Pancreas (tissue), 10 donors: Measurements from ENCODE around the gene MAMDC4. TPM values are rescaled to one million over a fixed set of nuclear protein-coding genes. Genes with fewer than 3 reads are reported as not detected.

ENCODE experiments used
- ATAC-seq, 4 donors: fragments of 200-7000 bp; cut with Tn5 transposase; one replicate each; pipeline versions ENCODE4 v1.8.0 to v1.9.1; 2020; ENCODE audit warnings: mild to moderate bottlenecking in 4 of 4, moderate library complexity in 4 of 4
- DNase-seq, 6 donors: peaks; one replicate each; pipeline ENCODE4 v3.0.0-alpha.2; 2020
- FAIRE-seq: peaks from 2 replicates; lab custom pipeline; 2012; peaks lifted over from hg19 to GRCh38; lab: Jason Lieb, UNC
- H3K27ac ChIP-seq, 4 donors: fragments of 200-600 bp; sonication (generic); 1 replicate in 3 of 4; 2 replicates in 1 of 4; pipeline versions ENCODE4 v1.5.0 to v1.8.0; 2020
- H3K27me3 ChIP-seq, 4 donors: fragments of 200-600 bp; one replicate each; pipeline ENCODE4 v1.8.0; 2021
- H3K36me3 ChIP-seq, 3 donors: fragments of 200-600 bp; sonication (generic) in 1 of 3; one replicate each; pipeline versions ENCODE4 v1.5.0 to v1.8.0; 2020 to 2021
- H3K4me1 ChIP-seq, 3 donors: fragments of 200-600 bp; one replicate each; pipeline ENCODE4 v1.8.0; 2021
- H3K4me3 ChIP-seq, 4 donors: fragments of 200-600 bp; sonication (generic) in 2 of 4; one replicate each; pipeline versions ENCODE4 v1.5.0 to v1.8.0; 2020 to 2021
- H3K9me3 ChIP-seq, 4 donors: fragments of 200-600 bp; one replicate each; pipeline ENCODE4 v1.8.0; 2021
- WGBS, 2 donors: extraction: QIAGEN DNeasy Blood & Tissue Kit; methylation state at CpG; one replicate each; pipeline ENCODE4 v1.1.7; 2013; 5-methylcytosine and 5-hydroxymethylcytosine counted together
- intact Hi-C, 3 donors: fragments of 100-400 bp; cut with DNase I; formaldehyde crosslinking; loops; one replicate each; pipeline versions ENCODE4 v1.11.1 to v1.14.2; 2022
- polyA plus RNA-seq, 2 donors: library from polyadenylated mRNA; stranded (reverse); fragments of 200-250 nt; gene quantifications; one replicate each; pipeline ENCODE4 v1.2.3, GENCODE V29; 2013
- total RNA-seq, 6 donors: library from RNA; stranded (reverse); fragmentation: NEBNext Ultra II Directional in 4 of 6; extraction: Animal tissue kit (Norgen Biotek cat#: 25700) in 4 of 6; gene quantifications; one replicate each; pipeline versions ENCODE4 v1.2.1 to v1.2.4, GENCODE V29; 2021 to 2023
- TF ChIP-seq, protein P1 (sequence below), 4 donors: fragments of 200-600 bp; sonication (generic) in 3 of 4; IDR thresholded peaks; one replicate each; pipeline versions ENCODE4 v1.5.0 to v1.8.0; 2021; ENCODE audit warnings: antibody characterized with exemption in 4 of 4
- donor health status: healthy with polysubstance abuse.
- donor health status: DM: no; HTN: no; CAD: no; lungs with moderate emphysema.
- donor health status: DM: no; HTN: no; CAD: no.
- donor health status: control.
- donor health status: control.
- donor health status: Bipolar disorder and iron deficiency.
- donor health status: DM: yes; HTN: yes; CAD: no.
- donor health status: DM: no; HTN: no; CAD: no.
- donor health status: DM: no; HTN: no; CAD: no.
- donor health status: DM: yes; HTN: yes; CAD: no.

Gene MAMDC4
- total and polyA plus RNA-seq, 8 donors = 3.0 to 38.6 (median 5.4) TPM

DNA sequence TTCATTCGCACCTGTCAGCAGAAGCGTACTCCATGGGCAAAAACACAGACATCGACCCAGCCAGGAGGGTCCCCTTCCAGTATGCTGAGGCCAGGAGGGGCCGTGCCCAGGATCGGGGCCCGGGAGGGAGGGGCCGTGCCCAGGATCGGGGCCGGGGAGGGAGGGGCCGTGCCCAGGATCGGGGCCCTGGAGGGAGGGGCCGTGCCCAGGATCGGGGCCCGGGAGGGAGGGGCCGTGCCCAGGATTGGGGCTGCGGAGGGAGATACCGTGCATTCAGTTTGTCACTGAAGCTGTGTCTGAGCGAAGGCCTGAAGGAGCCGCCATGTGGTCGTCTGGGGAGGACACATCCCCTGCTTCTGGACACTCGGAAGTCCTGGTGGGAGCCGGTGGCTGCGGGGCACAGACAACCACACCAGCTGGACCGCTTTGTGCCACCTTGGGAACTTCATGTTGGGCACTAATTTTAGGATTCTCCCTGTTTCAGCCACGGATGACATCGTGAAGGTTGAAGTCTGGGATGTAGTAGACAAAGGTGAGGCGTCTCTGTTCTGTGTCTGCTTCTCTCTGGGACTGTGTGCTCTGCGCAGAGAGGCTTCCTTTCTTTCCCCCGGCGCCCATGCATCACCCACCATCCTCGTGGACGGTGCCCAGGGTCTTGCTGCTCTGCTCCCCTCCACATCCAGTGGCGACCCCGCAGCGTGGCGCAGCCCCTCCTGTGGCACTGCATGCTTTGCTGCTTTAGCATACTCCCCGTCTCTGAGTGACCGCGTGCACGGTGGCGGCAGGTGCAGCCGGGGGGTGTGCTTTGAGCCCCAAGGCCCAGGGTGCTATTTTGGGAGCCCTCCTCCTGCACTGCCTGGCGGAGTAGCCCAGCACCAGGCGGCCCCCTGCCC lies 26.6 kb upstream of the MAMDC4 start:
- no peak overlapping the region for H3K4me3 ChIP-seq
- TF ChIP-seq, protein P1, sequence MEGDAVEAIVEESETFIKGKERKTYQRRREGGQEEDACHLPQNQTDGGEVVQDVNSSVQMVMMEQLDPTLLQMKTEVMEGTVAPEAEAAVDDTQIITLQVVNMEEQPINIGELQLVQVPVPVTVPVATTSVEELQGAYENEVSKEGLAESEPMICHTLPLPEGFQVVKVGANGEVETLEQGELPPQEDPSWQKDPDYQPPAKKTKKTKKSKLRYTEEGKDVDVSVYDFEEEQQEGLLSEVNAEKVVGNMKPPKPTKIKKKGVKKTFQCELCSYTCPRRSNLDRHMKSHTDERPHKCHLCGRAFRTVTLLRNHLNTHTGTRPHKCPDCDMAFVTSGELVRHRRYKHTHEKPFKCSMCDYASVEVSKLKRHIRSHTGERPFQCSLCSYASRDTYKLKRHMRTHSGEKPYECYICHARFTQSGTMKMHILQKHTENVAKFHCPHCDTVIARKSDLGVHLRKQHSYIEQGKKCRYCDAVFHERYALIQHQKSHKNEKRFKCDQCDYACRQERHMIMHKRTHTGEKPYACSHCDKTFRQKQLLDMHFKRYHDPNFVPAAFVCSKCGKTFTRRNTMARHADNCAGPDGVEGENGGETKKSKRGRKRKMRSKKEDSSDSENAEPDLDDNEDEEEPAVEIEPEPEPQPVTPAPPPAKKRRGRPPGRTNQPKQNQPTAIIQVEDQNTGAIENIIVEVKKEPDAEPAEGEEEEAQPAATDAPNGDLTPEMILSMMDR (IDR thresholded peaks at IDR 0.05) = no peak
- DNase-seq (peak in 5 of 6 donors; percentile 7 to 67 (median 36)), ATAC-seq (no peak), FAIRE-seq (no peak)
- H3K27ac ChIP-seq = no peak overlapping the region
- H3K36me3 ChIP-seq = peaks cover 0 to 30% (median 8%) of the 10 kb centered on the region in 3 donors
- intact Hi-C loops = no loop called here
- H3K9me3 ChIP-seq = no peaks in the 10 kb centered on the region
- no peaks in the 10 kb centered on the region for H3K27me3 ChIP-seq
- peaks cover 0 to 16% (median 6%) of the 10 kb centered on the region in 3 donors for H3K4me1 ChIP-seq
- 92 to 95% methylated on average over 39 to 44 of the region's 44 CpGs for WGBS, 2 donors

DNA sequence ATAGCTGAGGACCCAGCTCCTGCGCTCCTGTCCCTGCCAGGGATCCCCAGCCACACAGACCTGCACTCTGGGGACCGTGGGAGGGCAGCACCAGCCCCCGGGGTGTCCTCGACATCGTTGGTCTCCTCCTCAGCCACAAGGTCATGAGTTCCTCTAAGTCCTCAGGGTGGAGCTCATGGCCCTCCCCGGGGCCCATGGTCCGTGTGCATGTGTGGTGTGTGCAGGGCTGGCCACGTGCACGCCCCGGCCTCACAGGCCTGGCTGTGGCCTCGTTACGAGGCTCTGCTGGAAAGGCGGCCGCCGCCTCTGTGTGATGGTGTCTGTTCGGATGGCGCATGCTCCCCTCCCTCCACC lies 26.0 kb upstream of the MAMDC4 start:
- H3K4me3 ChIP-seq = no peak overlapping the region
- no peak overlapping the region for H3K27ac ChIP-seq
- H3K36me3 ChIP-seq = peaks cover 0 to 30% (median 11%) of the 10 kb centered on the region in 3 donors
- DNase-seq = peak in 2 of 6 donors; percentile 6 to 73
- FAIRE-seq = no peak
- H3K4me1 ChIP-seq = peaks cover 0 to 16% (median 6%) of the 10 kb centered on the region in 3 donors
- intact Hi-C loops = no loop called here
- ATAC-seq = no peak
- no peaks in the 10 kb centered on the region for H3K9me3 ChIP-seq
- 83 to 90% methylated on average over 17 of the region's 17 CpGs for WGBS, 2 donors
- TF ChIP-seq, protein P1 (IDR thresholded peaks at IDR 0.05) = no peak
- no peaks in the 10 kb centered on the region for H3K27me3 ChIP-seq

- DNase-seq (peak; percentile 93 to 98 (median 96)), FAIRE-seq (no peak), ATAC-seq (peak; percentile 90 to 92 (median 91))
- no peaks in the 10 kb centered on the region for H3K9me3 ChIP-seq
- H3K27ac ChIP-seq = peak overlapping the region; percentile 35 to 68 (median 59)
- TF ChIP-seq, protein P1 (IDR thresholded peaks at IDR 0.05) = no peak
- 38 to 44% methylated on average over 23 to 24 of the region's 24 CpGs for WGBS, 2 donors
- H3K4me1 ChIP-seq = peaks cover 0 to 16% (median 6%) of the 10 kb centered on the region in 3 donors
- H3K36me3 ChIP-seq = peaks cover 0 to 35% (median 11%) of the 10 kb centered on the region in 3 donors
- no peak overlapping the region for H3K4me3 ChIP-seq
- intact Hi-C loops = no loop called here
- no peaks in the 10 kb centered on the region for H3K27me3 ChIP-seq
Measured at GRCh38 chr9:136826703-136827582, 25.2 kb upstream of the MAMDC4 start.

DNA sequence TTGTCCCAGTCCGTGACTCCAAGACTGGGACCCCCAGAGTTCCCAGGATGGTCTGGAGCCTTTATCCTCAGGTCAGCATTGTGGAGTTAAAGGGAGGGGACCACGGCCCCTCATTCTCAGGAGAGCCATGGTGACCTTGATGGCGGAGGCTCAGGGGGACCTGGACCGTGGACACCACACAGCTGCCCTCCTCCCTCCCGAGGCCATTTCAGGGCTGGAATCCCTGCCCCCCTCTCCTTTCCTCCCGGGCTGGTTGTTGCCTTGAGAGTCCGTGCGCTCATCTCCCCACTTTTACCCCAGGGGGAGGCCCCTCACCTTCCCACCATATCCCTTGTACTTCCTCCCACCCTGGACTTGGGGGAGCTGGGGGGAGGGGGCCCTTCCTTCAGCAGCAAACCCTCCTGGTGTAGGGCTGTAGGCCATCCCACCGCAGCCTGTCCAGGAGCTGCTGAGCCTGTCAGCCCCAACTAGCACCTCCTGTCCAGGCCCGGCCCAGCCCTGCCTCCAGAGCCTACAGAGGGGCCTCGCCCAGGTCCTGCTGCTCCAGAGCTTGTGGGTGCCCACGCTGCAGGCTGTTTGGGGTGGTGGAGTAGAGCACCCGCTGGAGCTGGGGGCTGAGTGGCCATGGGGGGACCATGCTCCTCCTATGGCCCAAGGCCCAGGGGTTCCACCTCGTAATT lies 24.2 kb upstream of the MAMDC4 start:
- DNase-seq (peak in 4 of 6 donors; percentile 11 to 73 (median 32)), FAIRE-seq (no peak), ATAC-seq (no peak)
- TF ChIP-seq, protein P1 (IDR thresholded peaks at IDR 0.05) = no peak
- intact Hi-C loops = no loop called here
- Histone ChIP-seq H3K27me3 (no peaks in the 10 kb centered on the region), H3K4me3 (no peak overlapping the region), H3K4me1 (peaks cover 0 to 16% (median 6%) of the 10 kb centered on the region in 3 donors), H3K9me3 (no peaks in the 10 kb centered on the region), H3K36me3 (peaks cover 0 to 40% (median 11%) of the 10 kb centered on the region in 3 donors), H3K27ac (peak overlapping the region in 2 of 4 donors; percentile 35 to 68)
- WGBS, 2 donors = 62 to 68% methylated on average over 14 of the region's 14 CpGs
